Measurements from ENCODE around the gene MTFP1. TPM values are rescaled to one million over a fixed set of nuclear protein-coding genes. Genes with fewer than 3 reads are reported as not detected.

MTFP1 gene
- total RNA-seq, 1 donor from 2014 or later = 29.9 TPM

- Histone ChIP-seq H3K4me3 (peak overlapping the region; percentile 83), H3K4me2 (peak overlapping the region; percentile 85), H3K4me1 (peaks cover 10% of the 10 kb centered on the region), H2AFZ (replicated peaks) (peak overlapping the region; percentile 64), H3K79me2 (ENCODE audit: low read depth) (no peaks in the 10 kb centered on the region), H3F3A (ENCODE audit: low read depth) (peaks cover 41% of the 10 kb centered on the region), H3K27me3 (no peaks in the 10 kb centered on the region), H3K36me3 (no peaks in the 10 kb centered on the region), H3K9ac (no peak overlapping the region), H3K9me3 (ENCODE audit: low read depth) (no peaks in the 10 kb centered on the region), H4K20me1 (ENCODE audit: low read depth) (peaks cover 11% of the 10 kb centered on the region), H3K27ac (peak overlapping the region; percentile 57)
- Mint-ChIP-seq H3K4me3 (peak overlapping the region; percentile 96), H3K9me3 (no peaks in the 10 kb centered on the region), H3K27me3 (ENCODE audit: insufficient read depth, low read depth) (peaks cover 5% of the 10 kb centered on the region), H3K36me3 (peaks cover 10% of the 10 kb centered on the region), H3K27ac (peak overlapping the region; percentile 93), H3K4me1 (peaks cover 51% of the 10 kb centered on the region)
- TF ChIP-seq CTCF (IDR thresholded peaks at IDR 0.05) = no peak
- no peak for TF ChIP-seq EZH2phosphoT487 (IDR thresholded peaks at IDR 0.05)
- no peak for TF ChIP-seq EZH2 (IDR thresholded peaks at IDR 0.05)
- DNase-seq (ENCODE audit: low spot score) = peak; percentile 57
Observed at GRCh38 chr22:30424534-30425326, 838 bp upstream of the MTFP1 start.

GRCh38 chr22:30425327-30425615, 297 bp upstream of the MTFP1 start:
- no peak for DNase-seq (ENCODE audit: low spot score)
- Histone ChIP-seq H3K9me3 (ENCODE audit: low read depth) (no peaks in the 10 kb centered on the region), H3K27ac (no peak overlapping the region), H3K36me3 (no peaks in the 10 kb centered on the region), H3K9ac (no peak overlapping the region), H3F3A (ENCODE audit: low read depth) (peaks cover 41% of the 10 kb centered on the region), H3K4me3 (peak overlapping the region; percentile 83), H4K20me1 (ENCODE audit: low read depth) (peaks cover 11% of the 10 kb centered on the region), H3K79me2 (ENCODE audit: low read depth) (no peaks in the 10 kb centered on the region), H3K4me2 (peak overlapping the region; percentile 85), H2AFZ (replicated peaks) (peak overlapping the region; percentile 78), H3K27me3 (no peaks in the 10 kb centered on the region), H3K4me1 (peaks cover 10% of the 10 kb centered on the region)
- no peaks in the 10 kb centered on the region for H3K9me3 Mint-ChIP-seq
- no peak for TF ChIP-seq EZH2 (IDR thresholded peaks at IDR 0.05)
- TF ChIP-seq EZH2phosphoT487 (IDR thresholded peaks at IDR 0.05) = no peak
- TF ChIP-seq CTCF (IDR thresholded peaks at IDR 0.05) = no peak
- peak overlapping the region; percentile 98 for H3K27ac Mint-ChIP-seq
- H3K27me3 Mint-ChIP-seq (ENCODE audit: insufficient read depth, low read depth) = peaks cover 5% of the 10 kb centered on the region
- H3K4me1 Mint-ChIP-seq = peaks cover 50% of the 10 kb centered on the region
- peak overlapping the region; percentile 96 for H3K4me3 Mint-ChIP-seq
- peaks cover 12% of the 10 kb centered on the region for H3K36me3 Mint-ChIP-seq

GRCh38 chr22:30426388-30427353, 1.1 kb downstream of the MTFP1 start:
- Histone ChIP-seq H3K9ac (no peak overlapping the region), H4K20me1 (ENCODE audit: low read depth) (peaks cover 11% of the 10 kb centered on the region), H3K79me2 (ENCODE audit: low read depth) (no peaks in the 10 kb centered on the region), H3K4me2 (peak overlapping the region; percentile 85), H3F3A (ENCODE audit: low read depth) (peaks cover 41% of the 10 kb centered on the region), H3K9me3 (ENCODE audit: low read depth) (no peaks in the 10 kb centered on the region), H3K27me3 (no peaks in the 10 kb centered on the region), H3K36me3 (no peaks in the 10 kb centered on the region), H3K4me3 (peak overlapping the region; percentile 83), H3K27ac (no peak overlapping the region), H3K4me1 (peaks cover 10% of the 10 kb centered on the region), H2AFZ (replicated peaks) (no peak overlapping the region)
- peak overlapping the region; percentile 96 for H3K4me3 Mint-ChIP-seq
- peaks cover 5% of the 10 kb centered on the region for H3K27me3 Mint-ChIP-seq (ENCODE audit: insufficient read depth, low read depth)
- no peak overlapping the region for H3K27ac Mint-ChIP-seq
- peak; percentile 88 for DNase-seq (ENCODE audit: low spot score)
- TF ChIP-seq EZH2phosphoT487 (IDR thresholded peaks at IDR 0.05) (no peak), CTCF (IDR thresholded peaks at IDR 0.05) (peak; percentile 70), EZH2 (IDR thresholded peaks at IDR 0.05) (no peak)
- H3K9me3 Mint-ChIP-seq = no peaks in the 10 kb centered on the region
- H3K36me3 Mint-ChIP-seq = peaks cover 8% of the 10 kb centered on the region
- peaks cover 37% of the 10 kb centered on the region for H3K4me1 Mint-ChIP-seq
